GM12878 (cell line): ENCODE data around the gene HCLS1.

Experiments used
- ESRRA ChIP-seq: IDR thresholded peaks from 2 replicates; pipeline ENCODE4 v1.6.1; 2012; ENCODE audit warnings: mild to moderate bottlenecking, low read length, improper control_type of control experiment
- FOXM1 ChIP-seq: IDR thresholded peaks from 2 replicates; pipeline ENCODE4 v1.6.1; 2012; ENCODE audit warnings: low read depth, mild to moderate bottlenecking, inconsistent platforms, low read length, moderate library complexity
- MAX ChIP-seq: IDR thresholded peaks from 2 replicates; pipeline ENCODE4 v1.6.1; 2012; ENCODE audit warnings: low read depth, low read length, improper control_type of control experiment
- MXI1 ChIP-seq: fragments of 150-350 bp; IDR thresholded peaks from 2 replicates; pipeline ENCODE4 v1.6.1; 2011; ENCODE audit warnings: low read depth, mild to moderate bottlenecking, inconsistent platforms, low read length, improper control_type of control experiment
- NRF1 ChIP-seq: conservative IDR thresholded peaks from 2 replicates; pipeline ENCODE4 v1.6.1; 2011; ENCODE audit warnings: mild to moderate bottlenecking, low read depth, low read length, improper control_type of control experiment
- RFX5 ChIP-seq: IDR thresholded peaks from 2 replicates; pipeline ENCODE4 v1.6.1; 2011; ENCODE audit warnings: low read depth, low read length, improper control_type of control experiment
- YBX1 ChIP-seq: fragments of 450-650 bp; IDR thresholded peaks from 2 replicates; pipeline ENCODE4 v1.6.1; 2016; ENCODE audit warnings: antibody characterized with exemption
- YY1 ChIP-seq: IDR thresholded peaks from 2 replicates; pipeline ENCODE4 v1.6.1; 2011; ENCODE audit warnings: low read depth, mild to moderate bottlenecking, low read length

GRCh38 chr3:121648219-121648958 is 12.3 kb downstream of the HCLS1 start:
- no peak for TF ChIP-seq MXI1
- no peak for TF ChIP-seq ESRRA
- TF ChIP-seq RFX5: no peak
- no peak for TF ChIP-seq FOXM1
- TF ChIP-seq NRF1: no peak
- TF ChIP-seq MAX: no peak
- TF ChIP-seq YY1: no peak
- TF ChIP-seq YBX1: no peak
